Measurements from ENCODE around the gene TWF1. TPM values are rescaled to one million over a fixed set of nuclear protein-coding genes. Genes with fewer than 3 reads are reported as not detected.

Gene TWF1
- total and polyA plus RNA-seq, 9 of the 15 experiments (the other 6 are each of a cell fraction or from before 2014, with no cell fraction given) = 10.3 to 29.4 (median 23.4) TPM

- H3K4me1 ChIP-seq (replicated peaks in 1 of 2; ENCODE audit: control insufficient read depth in 2 of 2, insufficient read depth in 2 of 2, low read length in 2 of 2) = peaks cover 0 to 2% of the 10 kb centered on the region in 2 experiments; a peak in 1 of 5 replicates
- in situ Hi-C loops (cut with MboI) (no loop called here), intact Hi-C loops (cut with micrococcal nuclease) (loop anchor here (5.0 kb wide), 1 partner anchor 50 kb away; the partner anchor contains the start of genes IRAK4 and PUS7L)
- ATAC-seq (no peak), FAIRE-seq (no peak), DNase-seq (ENCODE audit: extremely low read depth in 1 of 4, low spot score in 3 of 4) (no peak)
- no peaks in the 10 kb centered on the region for H3K9me1 ChIP-seq (ENCODE audit: control insufficient read depth, insufficient read depth, low read length)
- no peaks in the 10 kb centered on the region for H3K9me3 ChIP-seq (replicated peaks; ENCODE audit: control insufficient read depth, insufficient read depth, low read depth, low read length)
- H4K20me1 ChIP-seq (replicated peaks; ENCODE audit: control insufficient read depth, insufficient read depth, low read length) = no peaks in the 10 kb centered on the region
- no peak overlapping the region for H2AFZ ChIP-seq (ENCODE audit: low read depth, low read length)
- WGBS (ENCODE audit: insufficient coverage, low coverage, missing lambda C conversion rate) = 63% methylated on average over 3 of the region's 3 CpGs
- no TSS peak for BruUV-seq (replicated peaks)
- no peaks in the 10 kb centered on the region; a peak in 1 of 5 replicates for H3K27me3 ChIP-seq (ENCODE audit: control insufficient read depth in 2 of 2, insufficient read depth in 2 of 2, low read length in 2 of 2)
- H3K36me3 ChIP-seq (ENCODE audit: control insufficient read depth, insufficient read depth, low read length) = peaks cover 19% of the 10 kb centered on the region
- ChIA-PET CTCF (ENCODE audit: low intra/inter-chr PET ratio) (no interaction called here), POLR2A (no interaction called here)
- H3K27ac ChIP-seq (ENCODE audit: extremely low read depth, low read depth, low read length) = no peak overlapping the region
- no peak overlapping the region for H3K9ac ChIP-seq (ENCODE audit: insufficient read depth in 1 of 2, low read depth in 2 of 2, low read length in 2 of 2)
- peaks cover 37% of the 10 kb centered on the region for H3K79me2 ChIP-seq (ENCODE audit: control insufficient read depth, insufficient read depth, low read length)
- no peak overlapping the region for H3K4me2 ChIP-seq (ENCODE audit: insufficient read depth, low read length)
- no peak overlapping the region for H3K4me3 ChIP-seq
- no peak for TF ChIP-seq CLOCK (CRISPR knock-in tag; IDR thresholded peaks at IDR 0.05; ENCODE audit: borderline replicate concordance)
- TF ChIP-seq NFRKB (IDR thresholded peaks at IDR 0.05; ENCODE audit: low read depth) = no peak
- TF ChIP-seq C11orf30 (IDR thresholded peaks at IDR 0.05; ENCODE audit: low read depth) = no peak
- TF ChIP-seq DPF2 (IDR thresholded peaks at IDR 0.05) = no peak
- TF ChIP-seq LARP7 (IDR thresholded peaks at IDR 0.05) = no peak
- no peak for TF ChIP-seq LCOR (CRISPR knock-in tag; IDR thresholded peaks at IDR 0.05)
- no peak for TF ChIP-seq PURB (CRISPR knock-in tag; IDR thresholded peaks at IDR 0.05; ENCODE audit: low read depth)
- TF ChIP-seq GTF2E2 (tag; IDR thresholded peaks at IDR 0.05) = no peak
- TF ChIP-seq PRMT5 (CRISPR knock-in tag; IDR thresholded peaks at IDR 0.05) = no peak
- no peak for TF ChIP-seq MAX (CRISPR knock-in tag; IDR thresholded peaks at IDR 0.05)
- TF ChIP-seq ATF3 (IDR thresholded peaks at IDR 0.05) = no peak
- no peak for TF ChIP-seq ATF3 (CRISPR knock-in tag; conservative IDR thresholded peaks at IDR 0.05)
- no peak for TF ChIP-seq PHF20 (IDR thresholded peaks at IDR 0.05; ENCODE audit: partially characterized antibody)
- no peak for TF ChIP-seq SAFB (IDR thresholded peaks at IDR 0.05; ENCODE audit: borderline replicate concordance, low read depth, low read length)
- TF ChIP-seq CCAR2 (IDR thresholded peaks at IDR 0.05; ENCODE audit: low read depth, low read length) = no peak
- no peak for TF ChIP-seq POLR2B (IDR thresholded peaks at IDR 0.05; ENCODE audit: low read depth, partially characterized antibody)
- TF ChIP-seq SFPQ (IDR thresholded peaks at IDR 0.05; ENCODE audit: low read depth, low read length) = no peak
These were observed 1.3 kb upstream of the TWF1 start for GRCh38 chr12:43807386-43807785.
